Tibial nerve (tissue), 4 donors: Measurements from ENCODE around the gene TOP2A. TPM values are rescaled to one million over a fixed set of nuclear protein-coding genes. Genes with fewer than 3 reads are reported as not detected.

Experiments
- DNase-seq, 2 donors: peaks; one replicate each; pipeline ENCODE4 v3.0.0-alpha.2; 2019; ENCODE audit warnings: low spot score in 2 of 2
- H3K27ac ChIP-seq, 4 donors: fragments of 200-600 bp; sonication (generic) in 3 of 4; one replicate each; pipeline ENCODE4 v1.5.1; 2017 to 2019; ENCODE audit warnings: mild to moderate bottlenecking in 1 of 4
- H3K27me3 ChIP-seq, 2 donors: fragments of 200-600 bp; sonication (generic) in 1 of 2; one replicate each; pipeline versions ENCODE4 v1.5.1 to v1.6.0; 2017 to 2019
- H3K36me3 ChIP-seq, 3 donors: fragments of 200-600 bp; sonication (generic); one replicate each; pipeline ENCODE4 v1.5.1; 2018 to 2019
- H3K4me1 ChIP-seq, 4 donors: fragments of 200-600 bp; sonication (generic) in 3 of 4; one replicate each; pipeline ENCODE4 v1.5.1; 2017 to 2019
- H3K4me3 ChIP-seq, 4 donors: fragments of 200-600 bp; sonication (generic) in 3 of 4; one replicate each; pipeline ENCODE4 v1.5.1; 2017 to 2019; ENCODE audit warnings: mild to moderate bottlenecking in 1 of 4, moderate library complexity in 1 of 4
- H3K9me3 ChIP-seq, 4 donors: fragments of 200-600 bp; sonication (generic) in 3 of 4; one replicate each; pipeline ENCODE4 v1.5.1; 2017 to 2019
- EP300 ChIP-seq, 2 donors: sonication (generic); formaldehyde crosslinking; IDR thresholded peaks; one replicate each; pipeline ENCODE4 v1.6.1; 2017; ENCODE audit warnings: antibody characterized with exemption in 2 of 2, mild to moderate bottlenecking in 1 of 2
- POLR2A ChIP-seq, 2 donors: fragments of 450-650 bp; IDR thresholded peaks; one replicate each; pipeline ENCODE4 v1.6.1; 2017; ENCODE audit warnings: antibody characterized with exemption in 2 of 2, mild to moderate bottlenecking in 2 of 2, moderate library complexity in 2 of 2
- WGBS, 2 donors: methylation state at CpG; one replicate each; pipeline ENCODE4 v1.1.5; 2018; 5-methylcytosine and 5-hydroxymethylcytosine counted together
- total RNA-seq, 4 donors: library from RNA; depleted of rRNA; stranded (reverse); fragments of >200 nt; gene quantifications; one replicate each; pipeline ENCODE4 v1.1.0, GENCODE V29; 2016
- TF ChIP-seq, protein P1 (sequence below), 5 experiments: fragments of 200-600 bp in 3 of 5; fragments of 450-650 bp in 2 of 5; sonication (generic) in 3 of 5; IDR thresholded peaks; one replicate each; pipeline ENCODE4 v1.5.1; 2016 to 2019; ENCODE audit warnings: antibody characterized with exemption in 5 of 5, mild to moderate bottlenecking in 3 of 5, moderate library complexity in 2 of 5

TOP2A gene
- total RNA-seq, 4 donors from 2014 or later: 0.21 to 7.1 (median 2.6) TPM

DNA sequence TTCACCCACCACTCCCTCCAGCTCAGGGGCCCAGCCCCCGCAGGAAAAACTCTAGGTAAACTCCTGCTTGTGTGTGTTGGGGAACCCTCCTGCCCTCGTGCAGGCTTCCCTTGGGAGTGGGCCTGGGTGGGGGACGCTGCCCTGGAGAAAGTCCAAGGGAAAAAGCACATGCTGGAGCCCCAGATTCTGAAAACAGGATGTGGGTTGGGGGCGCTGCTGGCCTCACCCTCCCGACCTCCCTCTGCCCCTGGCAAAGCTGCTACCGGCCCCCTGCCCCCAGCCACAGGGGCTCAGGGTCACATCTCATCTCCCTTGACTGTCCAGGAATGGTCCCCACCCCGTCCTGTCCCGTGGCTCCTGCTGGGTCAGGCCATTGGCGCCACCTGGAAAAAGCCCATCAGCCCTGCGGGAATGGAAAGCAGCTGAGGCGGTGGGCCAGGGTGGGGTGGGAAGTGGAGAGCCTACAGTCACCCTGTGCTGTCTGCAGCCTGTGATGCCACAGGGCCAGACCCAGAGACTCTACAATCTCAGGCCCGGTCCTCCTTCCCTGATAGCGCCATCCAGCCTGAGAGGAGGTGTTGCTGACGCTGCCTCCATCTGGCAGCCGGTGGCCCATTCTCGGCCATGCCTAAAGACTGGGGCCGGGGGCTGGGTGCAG, 50.7 kb downstream of the TOP2A start:
- Histone ChIP-seq H3K27me3 (peaks cover 0 to 7% of the 10 kb centered on the region in 2 donors), H3K9me3 (no peaks in the 10 kb centered on the region), H3K36me3 (no peaks in the 10 kb centered on the region), H3K4me1 (peaks cover 0 to 23% (median 6%) of the 10 kb centered on the region in 4 donors), H3K27ac (no peak overlapping the region), H3K4me3 (no peak overlapping the region)
- TF ChIP-seq, protein P1, sequence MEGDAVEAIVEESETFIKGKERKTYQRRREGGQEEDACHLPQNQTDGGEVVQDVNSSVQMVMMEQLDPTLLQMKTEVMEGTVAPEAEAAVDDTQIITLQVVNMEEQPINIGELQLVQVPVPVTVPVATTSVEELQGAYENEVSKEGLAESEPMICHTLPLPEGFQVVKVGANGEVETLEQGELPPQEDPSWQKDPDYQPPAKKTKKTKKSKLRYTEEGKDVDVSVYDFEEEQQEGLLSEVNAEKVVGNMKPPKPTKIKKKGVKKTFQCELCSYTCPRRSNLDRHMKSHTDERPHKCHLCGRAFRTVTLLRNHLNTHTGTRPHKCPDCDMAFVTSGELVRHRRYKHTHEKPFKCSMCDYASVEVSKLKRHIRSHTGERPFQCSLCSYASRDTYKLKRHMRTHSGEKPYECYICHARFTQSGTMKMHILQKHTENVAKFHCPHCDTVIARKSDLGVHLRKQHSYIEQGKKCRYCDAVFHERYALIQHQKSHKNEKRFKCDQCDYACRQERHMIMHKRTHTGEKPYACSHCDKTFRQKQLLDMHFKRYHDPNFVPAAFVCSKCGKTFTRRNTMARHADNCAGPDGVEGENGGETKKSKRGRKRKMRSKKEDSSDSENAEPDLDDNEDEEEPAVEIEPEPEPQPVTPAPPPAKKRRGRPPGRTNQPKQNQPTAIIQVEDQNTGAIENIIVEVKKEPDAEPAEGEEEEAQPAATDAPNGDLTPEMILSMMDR (IDR thresholded peaks at IDR 0.05): no peak
- TF ChIP-seq POLR2A (IDR thresholded peaks at IDR 0.05) (no peak), EP300 (IDR thresholded peaks at IDR 0.05) (no peak)
- DNase-seq: no peak
- 69 to 77% methylated on average over 11 to 16 of the region's 17 CpGs for WGBS, 2 donors

DNA sequence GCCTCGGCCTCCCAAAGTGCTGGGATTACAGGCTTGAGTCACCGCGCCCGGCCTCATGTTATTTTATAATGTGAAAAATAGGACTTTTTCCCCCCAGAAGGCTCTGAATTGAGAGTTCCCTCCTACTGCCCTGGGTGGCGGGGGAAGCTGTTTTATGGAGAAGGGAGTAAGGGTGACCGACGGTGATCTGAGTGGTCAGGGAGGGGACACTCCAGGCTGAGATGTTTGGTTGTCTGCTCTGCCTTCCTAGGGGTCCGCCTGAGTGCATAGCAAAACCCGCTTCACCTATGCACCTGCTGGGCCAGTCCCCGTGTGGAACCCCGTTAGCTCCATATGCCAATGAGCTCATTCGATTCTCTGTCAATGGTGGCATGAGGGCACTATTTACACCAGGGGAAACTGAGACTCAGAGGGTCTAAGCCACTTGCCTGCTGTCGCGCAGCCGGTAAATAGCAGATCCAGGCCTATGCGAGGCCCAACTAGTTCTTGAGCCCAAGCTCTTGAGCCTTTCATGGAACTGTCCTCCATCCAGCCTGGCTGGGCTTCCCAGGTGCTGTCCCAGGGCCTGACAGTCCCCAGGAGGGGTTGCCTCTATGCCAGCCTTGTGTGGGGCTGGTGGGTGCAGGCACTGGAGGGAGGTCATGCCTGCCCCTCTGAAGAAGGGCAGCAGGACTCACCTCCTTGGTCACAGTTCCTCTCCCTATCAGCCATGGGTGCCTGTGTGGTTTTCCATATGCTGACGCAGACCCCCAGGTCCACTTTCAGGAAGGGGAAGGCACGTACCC, 51.4 kb downstream of the TOP2A start:
- H3K4me1 ChIP-seq: peaks cover 0 to 23% (median 6%) of the 10 kb centered on the region in 4 donors
- WGBS, 2 donors: 91 to 92% methylated on average over 17 to 18 of the region's 18 CpGs
- DNase-seq: no peak
- no peak overlapping the region for H3K4me3 ChIP-seq
- H3K27ac ChIP-seq: no peak overlapping the region
- H3K9me3 ChIP-seq: no peaks in the 10 kb centered on the region
- H3K27me3 ChIP-seq: peaks cover 0 to 7% of the 10 kb centered on the region in 2 donors
- TF ChIP-seq, protein P1 (IDR thresholded peaks at IDR 0.05): no peak
- TF ChIP-seq POLR2A (IDR thresholded peaks at IDR 0.05): no peak
- TF ChIP-seq EP300 (IDR thresholded peaks at IDR 0.05): no peak
- H3K36me3 ChIP-seq: no peaks in the 10 kb centered on the region

DNA sequence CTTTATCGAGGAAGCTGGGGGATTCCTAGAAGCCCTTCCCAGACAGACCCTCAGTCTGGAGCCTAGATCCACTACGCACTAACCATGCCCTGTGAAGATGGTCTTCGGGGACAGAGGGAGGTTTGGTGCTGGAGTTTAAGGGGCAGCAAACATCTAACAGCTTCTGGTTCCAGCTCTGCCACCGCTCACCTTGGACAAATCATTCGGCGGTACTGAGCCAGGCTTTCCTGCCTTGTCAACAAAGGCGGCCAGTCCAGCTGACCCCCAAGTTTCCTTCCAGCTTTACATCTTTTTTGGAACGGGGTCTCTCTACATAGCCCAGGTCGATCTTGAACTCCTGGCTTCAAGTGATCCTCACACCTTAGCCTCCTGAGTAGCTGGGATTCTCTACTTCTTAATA, 52.8 kb downstream of the TOP2A start:
- Histone ChIP-seq H3K27me3 (peaks cover 0 to 7% of the 10 kb centered on the region in 2 donors), H3K9me3 (no peaks in the 10 kb centered on the region), H3K36me3 (no peaks in the 10 kb centered on the region), H3K4me1 (peaks cover 0 to 23% (median 6%) of the 10 kb centered on the region in 4 donors), H3K4me3 (no peak overlapping the region), H3K27ac (no peak overlapping the region)
- TF ChIP-seq, protein P1 (IDR thresholded peaks at IDR 0.05): no peak
- TF ChIP-seq POLR2A (IDR thresholded peaks at IDR 0.05) (no peak), EP300 (IDR thresholded peaks at IDR 0.05) (no peak)
- WGBS, 2 donors: 89 to 91% methylated on average over 9 of the region's 9 CpGs
- DNase-seq: no peak

DNA sequence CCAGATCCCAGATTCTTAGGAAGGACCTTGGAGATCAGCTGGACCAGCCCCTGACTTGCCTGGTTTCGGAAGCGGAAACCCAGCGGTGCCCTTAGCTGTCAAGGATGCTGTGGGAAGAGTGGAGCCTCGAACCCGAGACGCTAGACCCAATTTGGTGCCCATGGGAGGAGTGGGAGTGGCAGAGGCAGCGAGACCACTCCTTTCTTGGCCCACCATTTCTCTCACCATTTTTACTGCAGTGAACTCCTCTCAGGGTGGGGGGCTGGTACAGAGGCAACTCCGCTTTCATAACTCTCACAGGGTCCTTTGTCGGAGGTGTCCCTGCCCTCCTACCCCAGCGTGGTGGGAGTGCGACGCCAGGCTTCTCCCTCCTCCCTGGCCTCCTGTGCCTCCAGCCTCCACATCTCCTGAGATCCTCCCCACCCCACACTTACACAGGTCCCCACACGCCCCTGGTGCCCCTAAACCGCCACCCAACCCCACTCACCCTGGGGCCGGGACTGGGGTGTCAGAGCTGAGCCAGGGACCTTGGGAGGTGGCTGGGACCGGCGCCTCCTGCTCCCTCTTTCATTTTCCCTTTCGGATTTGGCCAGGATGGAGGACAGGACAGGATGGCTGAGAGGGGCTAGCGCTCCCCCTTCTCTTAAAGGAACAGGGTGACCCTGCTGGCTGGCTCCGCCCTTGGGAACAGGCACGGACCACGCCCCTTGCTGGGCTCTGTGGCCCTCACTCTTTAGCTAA, 53.4 kb downstream of the TOP2A start, which contains the start of gene GJD3:
GJD3 (minus strand) TSS at position 617 of the 741 bp plus-strand sequence. CDS start 922 bp downstream, outside the sequence.
- Histone ChIP-seq H3K4me1 (peaks cover 0 to 23% (median 6%) of the 10 kb centered on the region in 4 donors), H3K36me3 (no peaks in the 10 kb centered on the region), H3K9me3 (no peaks in the 10 kb centered on the region), H3K4me3 (peak within 1 kb of the TSS; percentile 30 to 60 (median 45)), H3K27ac (no peak within 1 kb of the TSS), H3K27me3 (peaks cover 0 to 7% of the 10 kb centered on the region in 2 donors)
- 66 to 68% methylated on average over 20 to 22 of the region's 22 CpGs for WGBS, 2 donors
- TF ChIP-seq POLR2A (IDR thresholded peaks at IDR 0.05) (no peak), EP300 (IDR thresholded peaks at IDR 0.05) (no peak)
- TF ChIP-seq, protein P1 (IDR thresholded peaks at IDR 0.05): no peak
- no peak for DNase-seq
